Esophagus squamous epithelium (tissue), 5 donors: ENCODE results near the gene GUCY2F. TPM values are rescaled to one million over a fixed set of nuclear protein-coding genes. Genes with fewer than 3 reads are reported as not detected.

Experiments
- DNase-seq: peaks from one replicate; lab custom pipeline; 2025; lab: John Stamatoyannopoulos, UW
- H3K27ac ChIP-seq, 4 donors: fragments of 200-600 bp; sonication (generic); one replicate each; pipeline ENCODE4 v1.5.1; 2016 to 2019; ENCODE audit warnings: mild to moderate bottlenecking in 1 of 4
- H3K27me3 ChIP-seq, 4 donors: fragments of 200-600 bp; sonication (generic); 1 replicate in 3 of 4; 2 replicates in 1 of 4; pipeline versions ENCODE4 v1.5.1 to v1.6.0; 2017 to 2021; ENCODE audit warnings: antibody characterized with exemption in 1 of 4
- H3K36me3 ChIP-seq, 3 donors: fragments of 200-600 bp; sonication (generic); one replicate each; pipeline ENCODE4 v1.5.1; 2016 to 2019
- H3K4me1 ChIP-seq, 3 donors: fragments of 200-600 bp; sonication (generic); one replicate each; pipeline ENCODE4 v1.5.1; 2017 to 2019
- H3K4me3 ChIP-seq, 4 donors: fragments of 200-600 bp; sonication (generic); 1 replicate in 3 of 4; 2 replicates in 1 of 4; pipeline ENCODE4 v1.5.1; 2016 to 2019; ENCODE audit warnings: mild to moderate bottlenecking in 2 of 4, moderate library complexity in 1 of 4
- H3K9me3 ChIP-seq, 3 donors: fragments of 200-600 bp; sonication (generic); one replicate each; pipeline ENCODE4 v1.5.1; 2016 to 2019
- POLR2A ChIP-seq, 4 donors: fragments of 450-650 bp; IDR thresholded peaks; one replicate each; pipeline ENCODE4 v1.6.1; 2017; ENCODE audit warnings: antibody characterized with exemption in 4 of 4, mild to moderate bottlenecking in 4 of 4, moderate library complexity in 3 of 4
- WGBS, 2 donors: methylation state at CpG; one replicate each; pipeline ENCODE4 v1.1.5; 2018; 5-methylcytosine and 5-hydroxymethylcytosine counted together
- intact Hi-C: fragments of 100-400 bp; cut with DNase I; formaldehyde crosslinking; loops from one replicate; pipeline ENCODE4 v1.15.0; 2022
- total RNA-seq, 4 donors: library from RNA; depleted of rRNA; stranded (reverse); fragments of >200 nt; gene quantifications; one replicate each; pipeline ENCODE4 v1.1.0, GENCODE V29; 2016
- TF ChIP-seq, protein P1 (sequence below), 6 experiments: fragments of 450-650 bp in 4 of 6; fragments of 200-600 bp in 2 of 6; sonication (generic) in 2 of 6; IDR thresholded peaks; one replicate each; pipeline ENCODE4 v1.5.1; 2016 to 2019; ENCODE audit warnings: antibody characterized with exemption in 6 of 6, mild to moderate bottlenecking in 4 of 6, moderate library complexity in 4 of 6
- donor health status: DM: yes; HTN: yes; CAD: no.

The GUCY2F gene
- not detected for total RNA-seq

DNA sequence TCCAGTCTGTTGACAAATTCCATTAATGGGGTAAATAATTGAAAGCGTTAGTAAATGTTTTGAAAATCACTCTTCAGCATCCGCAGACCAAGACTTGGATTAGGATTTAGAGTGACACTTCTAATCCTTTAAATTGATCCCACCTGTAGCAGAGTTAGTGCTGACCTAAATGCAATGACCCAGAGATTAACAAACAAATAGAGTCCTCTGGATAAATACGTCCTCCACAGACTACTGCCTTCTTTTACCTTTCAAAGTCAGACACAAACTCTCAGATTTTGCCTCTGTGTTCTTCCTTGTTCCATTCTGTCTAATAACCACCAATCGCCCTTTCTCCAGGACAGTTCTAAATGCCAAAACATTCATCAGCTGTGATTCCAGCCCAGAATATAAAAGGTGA, at the start of gene GUCY2F:
Gene GUCY2F, minus strand, starts transcription at position 101 of the 400 bp plus-strand sequence. CDS start 6,150 bp downstream, outside the sequence.
- no peak for TF ChIP-seq POLR2A (IDR thresholded peaks at IDR 0.05)
- TF ChIP-seq, protein P1, sequence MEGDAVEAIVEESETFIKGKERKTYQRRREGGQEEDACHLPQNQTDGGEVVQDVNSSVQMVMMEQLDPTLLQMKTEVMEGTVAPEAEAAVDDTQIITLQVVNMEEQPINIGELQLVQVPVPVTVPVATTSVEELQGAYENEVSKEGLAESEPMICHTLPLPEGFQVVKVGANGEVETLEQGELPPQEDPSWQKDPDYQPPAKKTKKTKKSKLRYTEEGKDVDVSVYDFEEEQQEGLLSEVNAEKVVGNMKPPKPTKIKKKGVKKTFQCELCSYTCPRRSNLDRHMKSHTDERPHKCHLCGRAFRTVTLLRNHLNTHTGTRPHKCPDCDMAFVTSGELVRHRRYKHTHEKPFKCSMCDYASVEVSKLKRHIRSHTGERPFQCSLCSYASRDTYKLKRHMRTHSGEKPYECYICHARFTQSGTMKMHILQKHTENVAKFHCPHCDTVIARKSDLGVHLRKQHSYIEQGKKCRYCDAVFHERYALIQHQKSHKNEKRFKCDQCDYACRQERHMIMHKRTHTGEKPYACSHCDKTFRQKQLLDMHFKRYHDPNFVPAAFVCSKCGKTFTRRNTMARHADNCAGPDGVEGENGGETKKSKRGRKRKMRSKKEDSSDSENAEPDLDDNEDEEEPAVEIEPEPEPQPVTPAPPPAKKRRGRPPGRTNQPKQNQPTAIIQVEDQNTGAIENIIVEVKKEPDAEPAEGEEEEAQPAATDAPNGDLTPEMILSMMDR (IDR thresholded peaks at IDR 0.05), result no peak
- no peaks in the 10 kb centered on the region for H3K9me3 ChIP-seq
- intact Hi-C loops, result loop anchor here (10.0 kb wide), 1 partner anchor 153 kb away; no protein-coding TSS in a partner anchor
- 59 to 63% methylated on average over 4 of the region's 4 CpGs for WGBS, 2 donors
- peaks cover 0 to 4% (median 0%) of the 10 kb centered on the region in 4 donors for H3K27me3 ChIP-seq
- no peak within 1 kb of the TSS for H3K27ac ChIP-seq
- no peaks in the 10 kb centered on the region for H3K4me1 ChIP-seq
- no peaks in the 10 kb centered on the region for H3K36me3 ChIP-seq
- H3K4me3 ChIP-seq, result no peak within 1 kb of the TSS
- no peak for DNase-seq

DNA sequence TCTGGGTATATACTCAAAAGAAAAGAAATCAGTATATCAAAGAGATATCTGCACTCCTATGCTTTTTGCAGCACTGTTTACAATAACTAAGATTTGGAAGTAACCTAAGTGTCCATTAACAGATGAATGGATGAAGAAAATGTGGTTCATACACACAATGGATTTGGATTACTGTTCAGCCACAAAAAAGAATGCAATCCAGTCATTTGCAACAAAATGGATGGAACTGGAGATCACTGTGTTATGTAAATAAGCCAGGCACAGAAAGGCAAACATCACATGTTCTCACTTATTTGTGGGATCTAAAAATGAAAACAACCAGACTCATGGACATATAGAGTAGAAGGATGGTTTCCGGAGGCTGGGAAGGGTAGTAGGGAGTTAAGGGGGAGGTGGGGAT, 37.1 kb upstream of the GUCY2F start:
- no peaks in the 10 kb centered on the region for H3K9me3 ChIP-seq
- intact Hi-C loops, result no loop called here
- DNase-seq, result no peak
- H3K27me3 ChIP-seq, result no peaks in the 10 kb centered on the region
- TF ChIP-seq POLR2A (IDR thresholded peaks at IDR 0.05), result no peak
- TF ChIP-seq, protein P1 (IDR thresholded peaks at IDR 0.05), result no peak
- H3K36me3 ChIP-seq, result no peaks in the 10 kb centered on the region
- H3K27ac ChIP-seq, result no peak overlapping the region
- H3K4me3 ChIP-seq, result no peak overlapping the region
- 91 to 94% methylated on average over 1 of the region's 1 CpG for WGBS, 2 donors
- no peaks in the 10 kb centered on the region for H3K4me1 ChIP-seq

DNA sequence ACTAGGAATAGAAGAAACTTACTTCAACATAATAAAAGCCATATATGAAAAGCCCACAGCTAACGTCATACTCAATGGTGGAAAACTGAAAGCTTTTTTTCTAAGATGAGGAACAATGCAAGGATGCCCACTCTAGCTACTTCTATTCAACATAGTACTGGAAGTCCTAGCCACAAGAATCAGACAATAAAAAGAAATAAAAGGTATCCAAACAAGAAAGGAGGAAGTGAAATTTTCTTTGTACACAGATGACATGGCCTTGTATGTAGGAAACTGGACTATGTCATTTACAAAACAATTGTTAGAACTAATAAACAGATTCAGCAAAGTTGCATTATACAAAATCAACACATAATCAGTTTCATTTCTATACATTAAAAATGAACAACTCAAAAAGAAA, 29.2 kb upstream of the GUCY2F start:
- Histone ChIP-seq H3K36me3 (no peaks in the 10 kb centered on the region), H3K4me3 (no peak overlapping the region), H3K27me3 (no peaks in the 10 kb centered on the region), H3K9me3 (no peaks in the 10 kb centered on the region), H3K27ac (no peak overlapping the region), H3K4me1 (no peaks in the 10 kb centered on the region)
- intact Hi-C loops, result no loop called here
- TF ChIP-seq POLR2A (IDR thresholded peaks at IDR 0.05), result no peak
- TF ChIP-seq, protein P1 (IDR thresholded peaks at IDR 0.05), result no peak
- WGBS, 2 donors, result 65 to 75% methylated on average over 1 of the region's 1 CpG
- DNase-seq, result no peak

DNA sequence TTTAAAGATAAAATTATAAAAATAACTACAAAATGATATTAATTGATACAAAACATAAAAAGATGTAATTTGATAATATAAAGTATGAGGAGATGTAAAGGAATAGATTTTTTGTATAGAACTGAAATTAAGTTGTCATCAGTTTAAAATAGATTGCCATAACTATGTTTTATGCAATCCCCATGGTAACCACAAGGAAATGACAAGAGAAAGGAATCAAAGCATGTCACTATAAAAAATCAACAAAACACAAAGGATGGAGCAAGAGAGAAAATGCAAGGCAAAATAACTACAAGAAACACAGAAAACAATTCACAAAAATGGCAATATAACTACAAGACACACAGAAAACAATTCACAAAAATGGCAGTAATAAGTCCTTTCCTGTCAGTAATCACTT, 27.0 kb upstream of the GUCY2F start:
- Histone ChIP-seq H3K36me3 (no peaks in the 10 kb centered on the region), H3K27ac (no peak overlapping the region)
- TF ChIP-seq POLR2A (IDR thresholded peaks at IDR 0.05), result no peak
- TF ChIP-seq, protein P1 (IDR thresholded peaks at IDR 0.05), result no peak

DNA sequence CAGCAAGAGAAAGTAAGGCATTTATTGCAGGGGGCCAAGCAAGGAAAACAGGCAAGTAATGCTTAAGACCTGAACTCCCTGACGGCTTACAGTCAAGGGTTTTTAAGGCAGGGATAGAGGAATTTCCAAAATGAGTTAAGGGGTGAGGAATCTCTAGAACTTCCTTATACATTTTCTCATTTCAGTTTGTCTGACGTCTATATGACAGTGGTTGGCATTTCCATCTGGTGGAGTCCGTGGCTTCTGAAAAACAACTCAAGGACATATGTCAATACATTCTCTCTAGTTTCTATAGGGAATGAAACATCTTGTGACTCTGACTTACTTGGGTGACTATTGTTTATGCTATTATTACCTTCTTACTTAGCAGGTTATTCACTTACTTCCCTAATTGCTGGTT, 19.3 kb upstream of the GUCY2F start:
- DNase-seq, result no peak
- H3K27ac ChIP-seq, result no peak overlapping the region
- intact Hi-C loops, result no loop called here
- H3K4me3 ChIP-seq, result no peak overlapping the region
- peaks cover 0 to 6% (median 0%) of the 10 kb centered on the region in 4 donors for H3K27me3 ChIP-seq
- TF ChIP-seq POLR2A (IDR thresholded peaks at IDR 0.05), result no peak
- TF ChIP-seq, protein P1 (IDR thresholded peaks at IDR 0.05), result no peak
- 73 to 76% methylated on average over 2 to 3 of the region's 3 CpGs for WGBS, 2 donors
- H3K9me3 ChIP-seq, result no peaks in the 10 kb centered on the region
- H3K36me3 ChIP-seq, result no peaks in the 10 kb centered on the region
- no peaks in the 10 kb centered on the region for H3K4me1 ChIP-seq

More for the DNA sequence above, 27.0 kb upstream of the GUCY2F start:
- Histone ChIP-seq H3K4me3 (no peak overlapping the region), H3K27me3 (no peaks in the 10 kb centered on the region), H3K9me3 (no peaks in the 10 kb centered on the region), H3K4me1 (no peaks in the 10 kb centered on the region)
- intact Hi-C loops, result no loop called here
- DNase-seq, result no peak
